HEK293 (cell line): ENCODE measurements around the gene CYB5R4.

Source experiments
- CTCF ChIA-PET: fragments of 350-600 bp; formaldehyde crosslinking; extraction: SDS; loops from one replicate; lab custom pipeline; 2021; ENCODE audit warnings: antibody characterized with exemption; lab: Yijun Ruan, JAX
- POLR2A ChIA-PET: fragments of 300-600 bp; formaldehyde crosslinking; extraction: SDS; loops from one replicate; lab custom pipeline; 2020; ENCODE audit warnings: antibody characterized with exemption, inconsistent platforms; lab: Yijun Ruan, JAX
- H3K27ac ChIP-seq: fragments of 200-500 bp; sonication (Bioruptor generic); 2 replicates; pipeline ENCODE4 v1.5.1; 2014; ENCODE audit warnings: low read depth, low read length, control low read depth, inconsistent platforms; ENCODE audit errors: extremely low read depth
- H3K36me3 ChIP-seq, 2 experiments: fragments of 200-500 bp in 1 of 2; sonication (Bioruptor generic) in 1 of 2; 1 replicate in 1 of 2; 2 replicates in 1 of 2; pipeline ENCODE4 v1.5.1; 2014 to 2017; ENCODE audit warnings: inconsistent platforms in 2 of 2, low read length in 2 of 2; ENCODE audit not compliant: control insufficient read depth in 2 of 2, insufficient read depth in 1 of 2
- H3K4me1 ChIP-seq: fragments of 200-500 bp; sonication (Bioruptor generic); 2 replicates; pipeline ENCODE4 v1.5.1; 2014; ENCODE audit warnings: mild to moderate bottlenecking, low read length, inconsistent platforms; ENCODE audit not compliant: control insufficient read depth, insufficient read depth
- H3K4me3 ChIP-seq: 2 replicates; pipeline ENCODE4 v1.5.1; 2011; ENCODE audit warnings: low read depth, mild to moderate bottlenecking, control low read depth, low read length, moderate library complexity
- H3K9me3 ChIP-seq: fragments of 200-500 bp; sonication (Bioruptor generic); 2 replicates; pipeline ENCODE4 v1.5.1; 2014; ENCODE audit warnings: low read depth, low read length, inconsistent platforms; ENCODE audit not compliant: control insufficient read depth, insufficient read depth
- KLF16 ChIP-seq: fragments of 450-650 bp; formaldehyde crosslinking; IDR thresholded peaks from 2 replicates; pipeline ENCODE4 v1.5.1; 2017; ENCODE audit warnings: missing biosample characterization, missing genetic modification characterization
- PRDM1 ChIP-seq: fragments of 450-650 bp; formaldehyde crosslinking; IDR thresholded peaks from 2 replicates; pipeline ENCODE4; 2016; ENCODE audit warnings: missing biosample characterization, missing genetic modification characterization
- ZFP3 ChIP-seq: fragments of 450-650 bp; formaldehyde crosslinking; IDR thresholded peaks from 2 replicates; pipeline ENCODE4 v1.5.1; 2016; ENCODE audit warnings: low read depth, missing biosample characterization, missing genetic modification characterization
- ZFP69B ChIP-seq: fragments of 450-650 bp; formaldehyde crosslinking; IDR thresholded peaks from 2 replicates; pipeline ENCODE4 v1.5.1; 2016; ENCODE audit warnings: missing biosample characterization, missing genetic modification characterization
- ZNF16 ChIP-seq: fragments of 450-650 bp; formaldehyde crosslinking; IDR thresholded peaks from 2 replicates; pipeline ENCODE4 v1.5.1; 2016; ENCODE audit warnings: low read depth, missing biosample characterization, missing genetic modification characterization
- ZNF2 ChIP-seq: fragments of 450-650 bp; formaldehyde crosslinking; IDR thresholded peaks from 2 replicates; pipeline ENCODE4 v1.5.1; 2016; ENCODE audit warnings: missing biosample characterization, missing genetic modification characterization
- ZNF202 ChIP-seq: fragments of 450-650 bp; formaldehyde crosslinking; IDR thresholded peaks from 2 replicates; pipeline ENCODE4 v1.5.1; 2016; ENCODE audit warnings: missing biosample characterization, missing genetic modification characterization, borderline replicate concordance
- ZNF223 ChIP-seq: fragments of 450-650 bp; formaldehyde crosslinking; IDR thresholded peaks from 2 replicates; pipeline ENCODE4 v1.5.1; 2016; ENCODE audit warnings: missing biosample characterization, missing genetic modification characterization
- ZNF324 ChIP-seq: fragments of 450-650 bp; formaldehyde crosslinking; IDR thresholded peaks from 2 replicates; pipeline ENCODE4 v1.5.1; 2016; ENCODE audit warnings: missing biosample characterization, missing genetic modification characterization
- ZNF391 ChIP-seq: fragments of 450-650 bp; formaldehyde crosslinking; IDR thresholded peaks from 2 replicates; pipeline ENCODE4 v1.5.1; 2016; ENCODE audit warnings: low read depth, missing biosample characterization, missing genetic modification characterization, borderline replicate concordance
- ZNF473 ChIP-seq: fragments of 450-650 bp; formaldehyde crosslinking; IDR thresholded peaks from 2 replicates; pipeline ENCODE4 v1.5.1; 2017; ENCODE audit warnings: missing biosample characterization, missing genetic modification characterization
- ZNF530 ChIP-seq: fragments of 450-650 bp; formaldehyde crosslinking; IDR thresholded peaks from 2 replicates; pipeline ENCODE4 v1.5.1; 2016; ENCODE audit warnings: low read depth, missing biosample characterization, missing genetic modification characterization
- ZNF658 ChIP-seq: fragments of 450-650 bp; formaldehyde crosslinking; IDR thresholded peaks from 2 replicates; pipeline ENCODE4; 2016; ENCODE audit warnings: missing biosample characterization, missing genetic modification characterization
- ZNF76 ChIP-seq: fragments of 450-650 bp; formaldehyde crosslinking; IDR thresholded peaks from 2 replicates; pipeline ENCODE4; 2016; ENCODE audit warnings: low read depth, missing biosample characterization, missing genetic modification characterization, borderline replicate concordance
- ZNF776 ChIP-seq: fragments of 450-650 bp; formaldehyde crosslinking; IDR thresholded peaks from 2 replicates; pipeline ENCODE4 v1.5.0; 2017; ENCODE audit warnings: missing biosample characterization, missing genetic modification characterization, borderline replicate concordance
- TF ChIP-seq, protein P1 (sequence below): fragments of 450-650 bp; formaldehyde crosslinking; conservative IDR thresholded peaks from 2 replicates; pipeline ENCODE4 v1.5.1; 2016; ENCODE audit warnings: low read depth, missing biosample characterization, missing genetic modification characterization
- TF ChIP-seq, protein P2 (sequence below): fragments of 450-650 bp; formaldehyde crosslinking; IDR thresholded peaks from 2 replicates; pipeline ENCODE4; 2016; ENCODE audit warnings: missing biosample characterization, missing genetic modification characterization
- TF ChIP-seq, protein P3 (sequence below): fragments of 450-650 bp; formaldehyde crosslinking; IDR thresholded peaks from 2 replicates; pipeline ENCODE4 v1.5.1; 2017; ENCODE audit warnings: missing biosample characterization, missing genetic modification characterization
- TF ChIP-seq, protein P4 (sequence below): fragments of 450-650 bp; formaldehyde crosslinking; optimal IDR thresholded peaks from 2 replicates; pipeline ENCODE3; 2016; ENCODE audit warnings: missing biosample characterization, mild to moderate bottlenecking, missing genetic modification characterization
- TF ChIP-seq, protein P5 (sequence below): fragments of 450-650 bp; formaldehyde crosslinking; IDR thresholded peaks from 2 replicates; pipeline ENCODE4 v1.5.1; 2016; ENCODE audit warnings: missing biosample characterization, missing genetic modification characterization

The CYB5R4 gene

DNA sequence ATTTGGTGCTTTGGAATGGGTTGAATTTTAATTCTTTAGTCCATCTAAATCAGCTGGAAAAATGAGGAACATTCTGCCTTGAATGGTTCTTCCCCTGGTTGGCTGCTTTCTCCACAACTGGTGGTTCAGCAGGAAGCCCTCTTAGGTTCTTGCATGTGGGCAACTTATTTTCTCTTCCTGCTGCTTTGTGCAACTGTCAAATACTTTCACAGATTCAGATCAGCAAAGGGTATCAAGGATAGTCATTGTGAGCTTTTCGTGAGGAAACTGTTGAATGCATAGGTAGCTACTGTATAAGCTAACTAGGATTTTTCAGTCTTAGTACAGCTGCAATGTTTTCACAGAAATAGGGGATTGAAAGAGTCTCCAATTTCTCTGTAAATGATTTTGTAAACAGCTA lies 101.2 kb downstream of the CYB5R4 start (continued):
- TF ChIP-seq, protein P1, sequence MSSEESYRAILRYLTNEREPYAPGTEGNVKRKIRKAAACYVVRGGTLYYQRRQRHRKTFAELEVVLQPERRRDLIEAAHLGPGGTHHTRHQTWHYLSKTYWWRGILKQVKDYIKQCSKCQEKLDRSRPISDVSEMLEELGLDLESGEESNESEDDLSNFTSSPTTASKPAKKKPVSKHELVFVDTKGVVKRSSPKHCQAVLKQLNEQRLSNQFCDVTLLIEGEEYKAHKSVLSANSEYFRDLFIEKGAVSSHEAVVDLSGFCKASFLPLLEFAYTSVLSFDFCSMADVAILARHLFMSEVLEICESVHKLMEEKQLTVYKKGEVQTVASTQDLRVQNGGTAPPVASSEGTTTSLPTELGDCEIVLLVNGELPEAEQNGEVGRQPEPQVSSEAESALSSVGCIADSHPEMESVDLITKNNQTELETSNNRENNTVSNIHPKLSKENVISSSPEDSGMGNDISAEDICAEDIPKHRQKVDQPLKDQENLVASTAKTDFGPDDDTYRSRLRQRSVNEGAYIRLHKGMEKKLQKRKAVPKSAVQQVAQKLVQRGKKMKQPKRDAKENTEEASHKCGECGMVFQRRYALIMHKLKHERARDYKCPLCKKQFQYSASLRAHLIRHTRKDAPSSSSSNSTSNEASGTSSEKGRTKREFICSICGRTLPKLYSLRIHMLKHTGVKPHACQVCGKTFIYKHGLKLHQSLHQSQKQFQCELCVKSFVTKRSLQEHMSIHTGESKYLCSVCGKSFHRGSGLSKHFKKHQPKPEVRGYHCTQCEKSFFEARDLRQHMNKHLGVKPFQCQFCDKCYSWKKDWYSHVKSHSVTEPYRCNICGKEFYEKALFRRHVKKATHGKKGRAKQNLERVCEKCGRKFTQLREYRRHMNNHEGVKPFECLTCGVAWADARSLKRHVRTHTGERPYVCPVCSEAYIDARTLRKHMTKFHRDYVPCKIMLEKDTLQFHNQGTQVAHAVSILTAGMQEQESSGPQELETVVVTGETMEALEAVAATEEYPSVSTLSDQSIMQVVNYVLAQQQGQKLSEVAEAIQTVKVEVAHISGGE (tag by site-specific recombination), result no peak
- TF ChIP-seq, protein P2, sequence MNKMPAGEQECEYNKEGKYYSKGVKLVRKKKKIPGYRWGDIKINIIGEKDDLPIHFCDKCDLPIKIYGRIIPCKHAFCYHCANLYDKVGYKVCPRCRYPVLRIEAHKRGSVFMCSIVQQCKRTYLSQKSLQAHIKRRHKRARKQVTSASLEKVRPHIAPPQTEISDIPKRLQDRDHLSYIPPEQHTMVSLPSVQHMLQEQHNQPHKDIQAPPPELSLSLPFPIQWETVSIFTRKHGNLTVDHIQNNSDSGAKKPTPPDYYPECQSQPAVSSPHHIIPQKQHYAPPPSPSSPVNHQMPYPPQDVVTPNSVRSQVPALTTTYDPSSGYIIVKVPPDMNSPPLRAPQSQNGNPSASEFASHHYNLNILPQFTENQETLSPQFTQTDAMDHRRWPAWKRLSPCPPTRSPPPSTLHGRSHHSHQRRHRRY (tag by site-specific recombination), result no peak
- TF ChIP-seq, protein P3, sequence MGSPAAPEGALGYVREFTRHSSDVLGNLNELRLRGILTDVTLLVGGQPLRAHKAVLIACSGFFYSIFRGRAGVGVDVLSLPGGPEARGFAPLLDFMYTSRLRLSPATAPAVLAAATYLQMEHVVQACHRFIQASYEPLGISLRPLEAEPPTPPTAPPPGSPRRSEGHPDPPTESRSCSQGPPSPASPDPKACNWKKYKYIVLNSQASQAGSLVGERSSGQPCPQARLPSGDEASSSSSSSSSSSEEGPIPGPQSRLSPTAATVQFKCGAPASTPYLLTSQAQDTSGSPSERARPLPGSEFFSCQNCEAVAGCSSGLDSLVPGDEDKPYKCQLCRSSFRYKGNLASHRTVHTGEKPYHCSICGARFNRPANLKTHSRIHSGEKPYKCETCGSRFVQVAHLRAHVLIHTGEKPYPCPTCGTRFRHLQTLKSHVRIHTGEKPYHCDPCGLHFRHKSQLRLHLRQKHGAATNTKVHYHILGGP (tag by site-specific recombination), result no peak
- TF ChIP-seq, protein P4, sequence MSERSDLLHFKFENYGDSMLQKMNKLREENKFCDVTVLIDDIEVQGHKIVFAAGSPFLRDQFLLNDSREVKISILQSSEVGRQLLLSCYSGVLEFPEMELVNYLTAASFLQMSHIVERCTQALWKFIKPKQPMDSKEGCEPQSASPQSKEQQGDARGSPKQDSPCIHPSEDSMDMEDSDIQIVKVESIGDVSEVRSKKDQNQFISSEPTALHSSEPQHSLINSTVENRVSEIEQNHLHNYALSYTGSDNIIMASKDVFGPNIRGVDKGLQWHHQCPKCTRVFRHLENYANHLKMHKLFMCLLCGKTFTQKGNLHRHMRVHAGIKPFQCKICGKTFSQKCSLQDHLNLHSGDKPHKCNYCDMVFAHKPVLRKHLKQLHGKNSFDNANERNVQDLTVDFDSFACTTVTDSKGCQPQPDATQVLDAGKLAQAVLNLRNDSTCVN (tag by site-specific recombination), result no peak
- TF ChIP-seq, all 188 proteins: peak for 0

DNA sequence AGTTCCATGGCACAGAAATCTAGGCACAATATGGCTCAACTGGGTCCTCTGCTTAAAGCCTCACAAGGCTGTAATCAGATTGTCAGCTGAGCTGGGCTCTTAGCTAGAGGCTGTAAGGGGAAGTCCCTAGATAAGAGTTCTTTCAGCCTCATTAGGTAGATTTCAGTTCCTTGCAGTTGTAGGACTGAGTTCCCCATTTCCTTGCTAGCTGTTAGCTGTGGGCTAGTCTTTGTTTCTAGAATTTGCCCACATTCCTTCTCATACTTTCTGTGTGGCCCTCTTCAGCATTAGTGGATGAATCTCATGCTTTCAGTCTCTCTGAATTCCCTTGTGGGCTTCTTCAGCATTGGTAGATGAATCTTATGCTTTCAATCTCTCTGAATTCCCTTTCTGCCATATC lies 103.1 kb downstream of the CYB5R4 start:
- peaks cover 0 to 10% of the 10 kb centered on the region in 2 experiments; a peak in 1 of 3 replicates for H3K36me3 ChIP-seq
- no peak overlapping the region for H3K27ac ChIP-seq
- no peaks in the 10 kb centered on the region for H3K9me3 ChIP-seq
- H3K4me3 ChIP-seq, result no peak overlapping the region
- ChIA-PET CTCF (interaction anchor here (0.8 kb wide), 1 partner anchor 268 kb away, joined by 5 read pairs; no protein-coding TSS in a partner anchor), POLR2A (no interaction called here)
- no peak for TF ChIP-seq ZNF223 (tag by site-specific recombination)
- TF ChIP-seq ZNF391 (tag by site-specific recombination), result no peak
- no peak for TF ChIP-seq ZNF530 (tag by site-specific recombination)
- no peak for TF ChIP-seq ZFP3 (tag by site-specific recombination)
- no peak for TF ChIP-seq ZNF658 (tag by site-specific recombination)
- TF ChIP-seq ZFP69B (tag by site-specific recombination), result no peak
- TF ChIP-seq PRDM1 (tag by site-specific recombination), result no peak
- no peak for TF ChIP-seq ZNF16
- TF ChIP-seq ZNF776, result no peak
- no peak for TF ChIP-seq ZNF473 (tag by site-specific recombination)
- TF ChIP-seq, protein P2 (tag by site-specific recombination), result no peak
- no peak for TF ChIP-seq ZNF2 (tag by site-specific recombination)
- TF ChIP-seq ZNF324 (tag by site-specific recombination), result no peak
- TF ChIP-seq ZNF202 (tag by site-specific recombination), result no peak
- no peak for TF ChIP-seq KLF16 (tag by site-specific recombination)
- TF ChIP-seq, protein P5, sequence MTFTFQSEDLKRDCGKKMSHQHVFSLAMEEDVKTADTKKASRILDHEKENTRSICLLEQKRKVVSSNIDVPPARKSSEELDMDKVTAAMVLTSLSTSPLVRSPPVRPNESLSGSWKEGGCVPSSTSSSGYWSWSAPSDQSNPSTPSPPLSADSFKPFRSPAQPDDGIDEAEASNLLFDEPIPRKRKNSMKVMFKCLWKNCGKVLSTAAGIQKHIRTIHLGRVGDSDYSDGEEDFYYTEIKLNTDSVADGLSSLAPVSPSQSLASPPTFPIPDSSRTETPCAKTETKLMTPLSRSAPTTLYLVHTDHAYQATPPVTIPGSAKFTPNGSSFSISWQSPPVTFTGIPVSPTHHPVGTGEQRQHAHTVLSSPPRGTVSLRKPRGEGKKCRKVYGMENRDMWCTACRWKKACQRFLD (tag by site-specific recombination), result no peak
- TF ChIP-seq ZNF76 (tag by site-specific recombination), result no peak
- TF ChIP-seq, all 188 proteins: peak for 0
- H3K4me1 ChIP-seq, result no peaks in the 10 kb centered on the region
